ENCODE results near the gene DPP7.

DPP7 gene

DNA sequence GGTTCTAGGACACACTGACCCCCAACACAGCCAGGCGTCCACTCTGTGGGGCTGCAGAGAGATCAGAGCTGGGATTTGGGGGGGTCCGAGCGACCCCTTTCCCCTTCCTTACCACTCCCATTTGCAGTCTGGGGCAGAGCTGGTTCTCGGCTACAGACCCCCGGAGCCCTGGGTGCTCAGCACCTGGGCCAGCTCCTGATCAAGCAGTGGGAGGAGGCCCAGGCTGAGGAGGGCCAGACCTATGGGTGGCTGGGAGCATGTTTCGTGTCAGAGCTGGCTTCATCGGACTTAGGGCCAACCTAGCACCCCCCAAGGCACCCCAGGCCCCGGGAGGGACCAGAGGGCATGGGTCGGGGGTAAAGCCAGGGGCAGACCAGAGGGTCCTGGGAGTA, 32.0 kb upstream of the DPP7 start:
- H3K4me3 ChIP-seq (ENCODE audit: low read depth in 1 of 2, low read length in 2 of 2) = no peak overlapping the region
- H3K27ac ChIP-seq (ENCODE audit: low read depth, low read length) = no peak overlapping the region
- H3K9ac ChIP-seq (ENCODE audit: low read length) = no peak overlapping the region
- no peaks in the 10 kb centered on the region for H3K36me3 ChIP-seq (ENCODE audit: insufficient read depth, low read length)
- H3K27me3 ChIP-seq (ENCODE audit: control insufficient read depth in 1 of 2, insufficient read depth in 2 of 2, low read length in 2 of 2) = peaks cover 0 to 64% of the 10 kb centered on the region in 2 donors
- no peaks in the 10 kb centered on the region for H3K9me3 ChIP-seq (ENCODE audit: low read length)
- no peaks in the 10 kb centered on the region for H3K4me1 ChIP-seq (ENCODE audit: insufficient read depth, low read length)

DNA sequence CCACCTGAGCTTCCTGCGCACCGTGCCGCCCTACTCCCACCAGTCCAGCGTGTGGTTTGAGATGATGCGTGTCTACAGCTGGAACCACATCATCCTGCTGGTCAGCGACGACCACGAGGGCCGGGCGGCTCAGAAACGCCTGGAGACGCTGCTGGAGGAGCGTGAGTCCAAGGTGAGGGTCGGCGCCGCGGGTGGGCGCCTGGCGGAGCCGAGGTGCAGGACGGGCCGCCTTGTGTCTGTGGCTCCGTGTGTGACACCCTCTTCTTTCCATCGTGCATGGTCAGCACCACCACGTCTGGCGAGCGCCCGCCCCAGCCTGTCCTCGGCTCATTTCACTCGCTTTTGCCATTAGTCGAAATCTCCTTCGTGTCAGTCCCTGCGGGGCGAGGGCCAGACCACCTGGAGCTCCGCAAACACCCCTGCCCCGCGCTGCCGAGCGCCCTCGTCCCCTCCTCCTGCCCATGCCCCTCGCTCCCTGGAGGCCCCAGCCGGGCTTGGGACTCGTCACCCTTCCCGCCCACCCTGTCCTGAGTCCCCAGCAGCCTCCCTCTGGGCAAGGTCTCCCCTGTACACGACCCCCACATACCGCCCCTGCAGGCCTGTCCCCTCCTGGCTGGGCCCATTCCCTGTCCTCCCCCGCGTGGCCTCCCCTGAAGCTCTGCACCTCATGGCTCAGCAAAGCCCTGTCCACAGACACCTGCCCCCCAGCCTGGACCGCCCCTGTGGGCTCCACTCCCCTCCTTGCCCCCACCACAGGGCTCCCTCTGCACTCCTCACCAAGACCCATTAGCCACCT, 31.4 kb upstream of the DPP7 start:
- H3K27ac ChIP-seq (ENCODE audit: low read depth, low read length) = no peak overlapping the region
- no peaks in the 10 kb centered on the region for H3K36me3 ChIP-seq (ENCODE audit: insufficient read depth, low read length)
- H3K9me3 ChIP-seq (ENCODE audit: low read length) = no peaks in the 10 kb centered on the region
- H3K9ac ChIP-seq (ENCODE audit: low read length) = no peak overlapping the region
- H3K4me3 ChIP-seq (ENCODE audit: low read depth in 1 of 2, low read length in 2 of 2) = no peak overlapping the region
- peaks cover 0 to 70% of the 10 kb centered on the region in 2 donors for H3K27me3 ChIP-seq (ENCODE audit: control insufficient read depth in 1 of 2, insufficient read depth in 2 of 2, low read length in 2 of 2)
- no peaks in the 10 kb centered on the region for H3K4me1 ChIP-seq (ENCODE audit: insufficient read depth, low read length)

DNA sequence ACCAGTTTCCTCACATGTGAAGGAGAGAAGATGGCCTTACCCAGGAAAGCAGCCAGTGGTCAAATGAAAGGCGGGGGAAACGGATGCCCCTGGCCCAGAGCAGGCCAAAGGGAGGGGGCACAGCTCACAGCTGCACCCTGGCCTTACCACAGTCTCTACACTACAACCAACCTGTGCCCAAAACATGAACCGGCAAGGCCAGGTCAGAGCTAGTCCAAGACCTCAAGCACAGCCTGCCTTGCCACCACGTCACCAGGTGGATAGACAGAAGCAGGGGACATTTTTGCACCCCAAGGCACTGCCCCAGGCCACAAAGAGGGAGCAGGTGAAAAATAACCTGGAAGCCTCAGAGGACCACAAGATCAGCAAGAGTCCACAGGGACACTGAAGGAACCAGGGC, 28.9 kb upstream of the DPP7 start:
- Histone ChIP-seq H3K36me3 (ENCODE audit: insufficient read depth, low read length) (no peaks in the 10 kb centered on the region), H3K4me1 (ENCODE audit: insufficient read depth, low read length) (no peaks in the 10 kb centered on the region), H3K27me3 (ENCODE audit: control insufficient read depth in 1 of 2, insufficient read depth in 2 of 2, low read length in 2 of 2) (peaks cover 14 to 72% of the 10 kb centered on the region in 2 donors), H3K27ac (ENCODE audit: low read depth, low read length) (no peak overlapping the region), H3K9me3 (ENCODE audit: low read length) (no peaks in the 10 kb centered on the region), H3K4me3 (ENCODE audit: low read depth in 1 of 2, low read length in 2 of 2) (no peak overlapping the region), H3K9ac (ENCODE audit: low read length) (no peak overlapping the region)

DNA sequence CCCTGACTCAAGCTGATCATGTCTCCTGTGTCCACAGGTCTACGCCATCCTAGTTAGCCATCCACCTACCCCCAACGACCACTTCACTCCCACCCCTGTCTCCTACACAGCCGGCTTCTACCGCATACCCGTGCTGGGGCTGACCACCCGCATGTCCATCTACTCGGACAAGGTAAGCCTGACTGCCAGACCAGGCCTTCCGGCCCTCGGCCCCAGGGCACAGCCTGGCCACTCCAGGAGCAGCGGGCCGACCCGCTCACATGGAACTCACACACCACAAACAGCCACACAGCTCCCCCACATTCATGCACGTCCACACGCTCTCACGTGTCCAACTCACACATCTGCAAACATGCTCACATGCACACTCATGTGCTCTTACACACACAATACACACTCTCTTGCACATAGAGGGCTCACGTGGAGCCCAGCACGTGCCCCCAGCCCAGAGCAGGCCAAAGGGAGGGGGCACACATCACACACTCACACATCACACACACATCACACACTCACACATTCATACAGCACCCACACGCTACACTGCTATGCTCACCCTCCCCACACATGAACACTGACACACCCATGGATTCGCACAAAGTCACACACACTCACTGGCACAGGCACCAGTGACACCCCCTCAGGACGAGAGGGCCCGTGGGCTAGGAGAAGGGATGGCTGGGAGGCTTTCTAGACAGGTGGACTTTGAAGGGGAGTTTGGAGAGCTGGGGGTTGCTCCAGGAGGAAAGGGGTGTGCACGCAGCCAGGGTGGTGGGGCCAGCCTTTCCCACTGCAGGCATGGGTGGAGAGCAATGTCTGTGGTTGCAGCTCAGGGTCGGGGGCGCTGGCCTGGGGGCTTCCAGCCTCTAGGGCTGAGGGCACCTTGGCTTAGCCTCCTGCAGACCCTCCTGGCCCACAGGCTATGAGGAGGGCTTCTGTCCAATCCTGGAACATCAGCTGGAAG, 27.7 kb upstream of the DPP7 start:
- no peaks in the 10 kb centered on the region for H3K4me1 ChIP-seq (ENCODE audit: insufficient read depth, low read length)
- no peak overlapping the region for H3K4me3 ChIP-seq (ENCODE audit: low read depth in 1 of 2, low read length in 2 of 2)
- H3K9ac ChIP-seq (ENCODE audit: low read length) = no peak overlapping the region
- no peak overlapping the region for H3K27ac ChIP-seq (ENCODE audit: low read depth, low read length)
- H3K9me3 ChIP-seq (ENCODE audit: low read length) = no peaks in the 10 kb centered on the region
- H3K36me3 ChIP-seq (ENCODE audit: insufficient read depth, low read length) = no peaks in the 10 kb centered on the region
- peaks cover 22 to 72% of the 10 kb centered on the region in 2 donors for H3K27me3 ChIP-seq (ENCODE audit: control insufficient read depth in 1 of 2, insufficient read depth in 2 of 2, low read length in 2 of 2)

DNA sequence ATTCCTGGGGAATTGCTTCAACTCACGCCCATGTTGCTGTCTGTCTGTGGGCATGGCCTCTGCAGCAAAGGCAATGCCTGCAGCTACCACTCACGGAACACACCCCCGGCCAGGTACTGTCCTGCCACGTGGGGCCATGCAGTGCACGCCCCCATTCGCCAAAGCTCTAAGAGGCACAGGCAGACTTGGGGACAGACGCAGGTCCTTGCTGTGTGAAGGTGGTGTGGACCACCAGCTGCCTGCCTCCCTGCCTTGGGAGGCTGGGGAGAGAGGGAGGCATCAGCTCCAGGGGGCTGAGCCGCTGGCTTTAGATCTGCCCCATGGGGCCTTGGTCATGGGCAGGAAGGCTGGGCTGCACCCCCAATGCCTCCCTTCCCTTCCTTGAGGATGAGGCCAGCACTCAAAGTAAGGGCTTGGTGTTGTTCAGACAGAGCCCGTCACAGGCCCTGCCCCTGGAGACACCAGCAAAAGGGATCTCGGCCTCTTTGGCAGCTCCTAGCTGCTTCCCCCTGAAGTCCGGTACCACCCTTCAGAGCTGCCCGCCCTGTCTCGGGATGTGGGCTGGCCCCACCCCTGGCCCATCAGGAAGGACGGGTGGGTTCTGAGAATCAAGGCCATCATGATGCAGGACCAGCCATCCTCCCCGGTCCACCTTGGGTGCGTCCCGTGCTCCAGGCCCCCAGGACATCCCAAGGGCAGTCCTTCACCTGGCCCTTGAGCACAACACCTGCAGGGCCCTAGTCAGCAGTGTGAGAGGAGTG, 26.7 kb upstream of the DPP7 start:
- Histone ChIP-seq H3K4me3 (ENCODE audit: low read depth in 1 of 2, low read length in 2 of 2) (no peak overlapping the region), H3K9me3 (ENCODE audit: low read length) (no peaks in the 10 kb centered on the region)

DNA sequence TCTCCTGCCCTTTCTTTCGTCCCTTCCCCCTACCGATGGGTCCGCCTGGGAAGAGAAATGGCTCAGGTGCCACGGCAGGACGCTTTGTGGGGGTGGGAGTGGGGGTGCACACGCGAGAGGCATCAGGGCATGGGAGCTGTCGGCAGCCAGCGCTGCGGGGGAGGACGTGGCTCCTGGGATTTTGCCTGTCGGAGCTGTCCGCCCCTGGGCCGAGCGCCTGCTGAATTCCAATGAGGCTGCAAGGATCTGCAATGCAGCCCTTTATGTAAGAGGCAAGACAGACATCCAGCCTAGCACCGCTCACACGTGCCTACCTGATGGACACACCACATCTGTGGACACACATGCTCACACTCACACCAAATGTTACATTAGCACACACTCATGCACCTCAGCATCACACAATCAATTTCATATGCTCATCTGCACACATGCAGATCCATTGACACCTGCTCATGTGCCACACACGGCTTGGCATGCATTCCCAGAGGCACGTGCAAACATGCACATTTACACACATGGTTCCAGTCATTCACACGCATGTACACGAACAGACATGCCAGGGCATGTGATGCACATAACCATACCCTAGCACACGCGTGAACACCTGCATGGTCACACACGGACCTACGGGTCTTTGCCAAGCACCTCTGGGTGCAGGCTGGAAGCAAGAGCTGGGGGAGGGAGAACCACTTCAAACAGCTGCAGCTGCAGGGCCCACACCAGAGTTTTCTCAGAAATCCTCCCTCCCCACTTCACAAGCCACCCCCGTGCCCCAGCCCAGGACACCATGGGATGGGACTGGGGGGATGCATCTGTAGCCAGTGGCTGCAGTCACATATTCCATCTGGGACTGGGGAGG, 25.8 kb upstream of the DPP7 start:
- Histone ChIP-seq H3K4me3 (ENCODE audit: low read depth in 1 of 2, low read length in 2 of 2) (no peak overlapping the region), H3K27ac (ENCODE audit: low read depth, low read length) (no peak overlapping the region), H3K4me1 (ENCODE audit: insufficient read depth, low read length) (no peaks in the 10 kb centered on the region), H3K9ac (ENCODE audit: low read length) (no peak overlapping the region), H3K27me3 (ENCODE audit: control insufficient read depth in 1 of 2, insufficient read depth in 2 of 2, low read length in 2 of 2) (peaks cover 22 to 74% of the 10 kb centered on the region in 2 donors), H3K36me3 (ENCODE audit: insufficient read depth, low read length) (no peaks in the 10 kb centered on the region), H3K9me3 (ENCODE audit: low read length) (no peaks in the 10 kb centered on the region)

More for the DNA sequence above, 26.7 kb upstream of the DPP7 start:
- Histone ChIP-seq H3K27ac (ENCODE audit: low read depth, low read length) (no peak overlapping the region), H3K4me1 (ENCODE audit: insufficient read depth, low read length) (no peaks in the 10 kb centered on the region), H3K36me3 (ENCODE audit: insufficient read depth, low read length) (no peaks in the 10 kb centered on the region), H3K9ac (ENCODE audit: low read length) (no peak overlapping the region), H3K27me3 (ENCODE audit: control insufficient read depth in 1 of 2, insufficient read depth in 2 of 2, low read length in 2 of 2) (peaks cover 22 to 73% of the 10 kb centered on the region in 2 donors)

DNA sequence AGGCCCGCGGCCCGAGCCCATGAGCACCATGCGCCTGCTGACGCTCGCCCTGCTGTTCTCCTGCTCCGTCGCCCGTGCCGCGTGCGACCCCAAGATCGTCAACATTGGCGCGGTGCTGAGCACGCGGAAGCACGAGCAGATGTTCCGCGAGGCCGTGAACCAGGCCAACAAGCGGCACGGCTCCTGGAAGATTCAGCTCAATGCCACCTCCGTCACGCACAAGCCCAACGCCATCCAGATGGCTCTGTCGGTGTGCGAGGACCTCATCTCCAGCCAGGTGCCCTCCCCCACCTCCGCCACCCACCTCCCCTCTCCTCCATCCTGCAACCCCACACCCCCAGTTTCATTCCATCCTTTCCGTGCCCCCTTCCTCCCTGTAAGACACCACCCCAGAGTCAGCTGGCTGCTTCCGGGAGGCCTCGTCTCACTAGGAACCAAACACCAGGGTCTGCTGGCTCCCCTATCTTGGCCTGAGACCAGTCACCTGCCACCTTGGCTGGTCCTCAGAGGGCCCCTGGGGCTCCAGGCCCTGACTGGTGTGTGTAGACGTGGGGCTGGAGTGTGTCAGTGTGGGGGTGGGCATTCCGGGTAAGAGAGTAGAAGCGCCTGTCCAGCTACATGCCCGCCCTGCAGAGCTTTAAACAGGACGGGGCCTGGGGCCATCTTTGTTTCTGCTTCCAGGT, 25.1 kb upstream of the DPP7 start:
- no peaks in the 10 kb centered on the region for H3K4me1 ChIP-seq (ENCODE audit: insufficient read depth, low read length)
- H3K4me3 ChIP-seq (ENCODE audit: low read depth in 1 of 2, low read length in 2 of 2) = no peak overlapping the region
- peaks cover 22 to 74% of the 10 kb centered on the region in 2 donors for H3K27me3 ChIP-seq (ENCODE audit: control insufficient read depth in 1 of 2, insufficient read depth in 2 of 2, low read length in 2 of 2)
- no peaks in the 10 kb centered on the region for H3K9me3 ChIP-seq (ENCODE audit: low read length)
- no peak overlapping the region for H3K27ac ChIP-seq (ENCODE audit: low read depth, low read length)
- H3K9ac ChIP-seq (ENCODE audit: low read length) = no peak overlapping the region
- no peaks in the 10 kb centered on the region for H3K36me3 ChIP-seq (ENCODE audit: insufficient read depth, low read length)

DNA sequence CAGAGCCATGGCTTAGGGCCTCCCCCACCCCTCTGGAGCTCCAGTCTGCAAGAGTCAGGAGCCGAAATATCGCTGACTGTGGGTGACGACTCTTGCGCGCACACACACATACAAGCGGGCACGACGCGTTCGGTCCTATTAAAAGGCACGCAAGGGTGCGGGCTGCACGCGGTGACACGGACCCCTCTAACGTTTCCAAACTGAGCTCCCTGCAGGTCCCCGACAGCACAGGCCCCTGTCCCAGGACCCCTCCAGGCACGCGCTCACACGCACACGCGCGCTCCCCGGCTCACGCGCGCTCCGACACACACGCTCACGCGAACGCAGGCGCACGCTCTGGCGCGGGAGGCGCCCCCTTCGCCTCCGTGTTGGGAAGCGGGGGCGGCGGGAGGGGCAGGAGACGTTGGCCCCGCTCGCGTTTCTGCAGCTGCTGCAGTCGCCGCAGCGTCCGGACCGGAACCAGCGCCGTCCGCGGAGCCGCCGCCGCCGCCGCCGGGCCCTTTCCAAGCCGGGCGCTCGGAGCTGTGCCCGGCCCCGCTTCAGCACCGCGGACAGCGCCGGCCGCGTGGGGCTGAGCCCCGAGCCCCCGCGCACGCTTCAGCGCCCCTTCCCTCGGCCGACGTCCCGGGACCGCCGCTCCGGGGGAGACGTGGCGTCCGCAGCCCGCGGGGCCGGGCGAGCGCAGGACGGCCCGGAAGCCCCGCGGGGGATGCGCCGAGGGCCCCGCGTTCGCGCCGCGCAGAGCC, 24.4 kb upstream of the DPP7 start, which contains the start of gene GRIN1:
GRIN1 (plus strand) TSS at position 433 of the 746 bp plus-strand sequence. CDS start 333 bp downstream, outside the sequence.
- Histone ChIP-seq H3K27me3 (ENCODE audit: control insufficient read depth in 1 of 2, insufficient read depth in 2 of 2, low read length in 2 of 2) (peaks cover 22 to 74% of the 10 kb centered on the region in 2 donors), H3K27ac (ENCODE audit: low read depth, low read length) (no peak within 1 kb of the TSS), H3K4me3 (ENCODE audit: low read depth in 1 of 2, low read length in 2 of 2) (no peak within 1 kb of the TSS)

DNA sequence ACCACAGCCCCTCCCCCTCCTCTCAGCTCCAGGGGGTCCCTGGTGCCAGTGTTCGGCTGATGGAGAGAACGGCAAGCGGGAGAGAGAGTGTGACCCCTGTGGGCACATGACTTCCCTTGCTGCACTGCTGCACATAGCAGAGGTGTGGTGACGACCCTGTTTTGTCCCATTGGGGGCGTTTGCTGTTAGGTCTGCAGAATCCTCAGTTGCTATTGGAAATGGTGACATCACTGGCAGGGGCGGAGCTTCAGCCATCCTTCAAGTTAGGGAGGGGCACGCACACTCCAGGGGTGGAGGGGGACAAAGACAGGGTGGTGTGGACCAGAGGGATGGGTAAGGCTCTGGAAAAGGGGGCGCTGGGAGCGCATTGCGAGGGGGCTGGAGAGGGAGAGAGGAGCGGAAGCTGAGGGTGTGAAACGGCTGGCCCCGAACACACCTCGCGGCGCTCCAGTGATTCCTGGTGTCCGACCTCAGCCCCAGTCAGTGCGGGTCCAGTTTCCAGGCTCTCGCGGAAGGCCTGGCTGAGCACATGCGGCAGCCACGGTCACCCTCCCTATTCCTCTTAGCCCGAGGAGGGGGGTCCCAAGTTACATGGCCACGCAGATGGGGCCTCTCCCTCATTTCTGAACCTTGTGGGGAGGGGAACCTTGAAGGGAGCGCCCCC, 23.7 kb upstream of the DPP7 start:
- no peaks in the 10 kb centered on the region for H3K9me3 ChIP-seq (ENCODE audit: low read length)
- H3K9ac ChIP-seq (ENCODE audit: low read length) = no peak overlapping the region
- no peaks in the 10 kb centered on the region for H3K36me3 ChIP-seq (ENCODE audit: insufficient read depth, low read length)
- H3K4me1 ChIP-seq (ENCODE audit: insufficient read depth, low read length) = no peaks in the 10 kb centered on the region
- H3K4me3 ChIP-seq (ENCODE audit: low read depth in 1 of 2, low read length in 2 of 2) = no peak overlapping the region
- H3K27ac ChIP-seq (ENCODE audit: low read depth, low read length) = no peak overlapping the region
- peaks cover 22 to 68% of the 10 kb centered on the region in 2 donors for H3K27me3 ChIP-seq (ENCODE audit: control insufficient read depth in 1 of 2, insufficient read depth in 2 of 2, low read length in 2 of 2)

More for the DNA sequence above, 24.4 kb upstream of the DPP7 start, which contains the start of gene GRIN1:
- Histone ChIP-seq H3K9me3 (ENCODE audit: low read length) (no peaks in the 10 kb centered on the region), H3K36me3 (ENCODE audit: insufficient read depth, low read length) (no peaks in the 10 kb centered on the region), H3K9ac (ENCODE audit: low read length) (no peak within 1 kb of the TSS), H3K4me1 (ENCODE audit: insufficient read depth, low read length) (no peaks in the 10 kb centered on the region)
